H1 (cell line): ENCODE data around the gene COPS6. TPM values are rescaled to one million over a fixed set of nuclear protein-coding genes. Genes with fewer than 3 reads are reported as not detected.
A peak's percentile ranks its signal among the peaks of the same experiment; 100 is the strongest.

Experiments
- CTCF ChIA-PET: fragments of 300-600 bp; sonication (Branson Sonifier 250); formaldehyde crosslinking; loops from one replicate; lab custom pipeline; 2021; ENCODE audit not compliant: partially characterized antibody; lab: Charles Lee
- POLR2A ChIA-PET: fragments of 300-600 bp; sonication (Branson Sonifier 250); formaldehyde crosslinking; loops from one replicate; lab custom pipeline; 2021; ENCODE audit warnings: inconsistent platforms; ENCODE audit not compliant: partially characterized antibody; lab: Charles Lee
- DNase-seq, 2 experiments: peaks; one replicate each; pipeline versions ENCODE4 v3.0.0 to v3.0.0-alpha.2; 2010 to 2022; ENCODE audit warnings: low spot score in 2 of 2, low read depth in 1 of 2, mixed read lengths in 1 of 2
- FAIRE-seq: peaks from 2 replicates; lab custom pipeline; 2011; peaks lifted over from hg19 to GRCh38; lab: Jason Lieb, UNC
- H2AFZ ChIP-seq: 2 replicates; pipeline ENCODE4 v1.8.1; 2012; ENCODE audit warnings: low read length, inconsistent platforms
- H2AK5ac ChIP-seq: 2 replicates; pipeline ENCODE4 v1.6.1; 2013; ENCODE audit warnings: low read depth, low read length
- H2BK120ac ChIP-seq: replicated peaks from 2 replicates; pipeline ENCODE3; 2013; ENCODE audit warnings: low read depth, low read length, inconsistent platforms
- H2BK12ac ChIP-seq: 2 replicates; pipeline ENCODE4 v1.6.1; 2013; ENCODE audit warnings: low read depth, low read length
- H2BK15ac ChIP-seq: 2 replicates; pipeline ENCODE4 v1.6.1; 2013; ENCODE audit warnings: low read length
- H2BK20ac ChIP-seq: 2 replicates; pipeline ENCODE4 v1.6.1; 2013; ENCODE audit warnings: low read length
- H2BK5ac ChIP-seq: 2 replicates; pipeline ENCODE4 v1.6.1; 2013; ENCODE audit warnings: low read depth, low read length
- H3K14ac ChIP-seq: 2 replicates; pipeline ENCODE4 v1.6.1; 2013; ENCODE audit warnings: inconsistent platforms; ENCODE audit not compliant: insufficient read length
- H3K18ac ChIP-seq: 2 replicates; pipeline ENCODE4 v1.6.1; 2013; ENCODE audit warnings: low read length; ENCODE audit errors: extremely low read depth
- H3K23ac ChIP-seq: 2 replicates; pipeline ENCODE4 v1.6.1; 2013; ENCODE audit warnings: inconsistent platforms; ENCODE audit not compliant: insufficient read length
- H3K23me2 ChIP-seq: 2 replicates; pipeline ENCODE4 v1.6.1; 2013; ENCODE audit warnings: low read depth, low read length
- H3K27ac ChIP-seq: 2 replicates; pipeline ENCODE4 v1.6.1; 2011; ENCODE audit warnings: low read depth, low read length, inconsistent platforms
- H3K27me3 ChIP-seq, 4 experiments: replicated peaks in 1 of 4; 1 replicate in 1 of 4; 2 replicates in 3 of 4; pipeline versions ENCODE4 v1.6.1 to v1.8.1; 2011 to 2013; ENCODE audit warnings: low read length in 3 of 4, mild to moderate bottlenecking in 3 of 4, inconsistent platforms in 2 of 4, mixed read lengths in 2 of 4, moderate library complexity in 1 of 4; ENCODE audit not compliant: control insufficient read depth in 3 of 4, insufficient read depth in 3 of 4; ENCODE audit errors: extremely low read depth in 1 of 4
- H3K36me3 ChIP-seq, 4 experiments: 2 replicates each; pipeline versions ENCODE4 v1.6.1 to v1.8.1; 2011 to 2013; ENCODE audit warnings: mild to moderate bottlenecking in 4 of 4, low read length in 3 of 4, moderate library complexity in 2 of 4, control low read depth in 1 of 4, inconsistent platforms in 1 of 4; ENCODE audit not compliant: insufficient read depth in 4 of 4, control insufficient read depth in 2 of 4
- H3K4ac ChIP-seq: replicated peaks from 2 replicates; pipeline ENCODE3; 2013; ENCODE audit warnings: low read length, low read depth, mixed read lengths, inconsistent platforms; ENCODE audit not compliant: insufficient read length
- H3K4me1 ChIP-seq, 4 experiments: replicated peaks in 1 of 4; 1 replicate in 1 of 4; 2 replicates in 3 of 4; pipeline versions ENCODE4 v1.6.1 to v1.8.1; 2011 to 2013; ENCODE audit warnings: low read length in 3 of 4, inconsistent platforms in 2 of 4, mixed read lengths in 1 of 4; ENCODE audit not compliant: insufficient read depth in 4 of 4, control insufficient read depth in 3 of 4
- H3K4me2 ChIP-seq, 2 experiments: 2 replicates each; pipeline versions ENCODE4 v1.6.1 to v1.8.1; 2011 to 2013; ENCODE audit warnings: low read depth in 2 of 2, low read length in 2 of 2, control low read depth in 1 of 2, inconsistent platforms in 1 of 2, mild to moderate bottlenecking in 1 of 2; ENCODE audit not compliant: insufficient read depth in 1 of 2
- H3K4me3 ChIP-seq, 4 experiments: fragments of 200-600, 300-600 bp in 1 of 4; sonication (generic), shearing (Covaris generic), sonication (Bioruptor Twin) in 1 of 4; 2 replicates each; pipeline versions ENCODE4 v1.5.1 to v1.8.1; 2011 to 2016; ENCODE audit warnings: low read length in 4 of 4, low read depth in 3 of 4, control low read depth in 2 of 4, inconsistent platforms in 2 of 4, mild to moderate bottlenecking in 2 of 4, mixed read lengths in 1 of 4, moderate library complexity in 1 of 4; ENCODE audit not compliant: insufficient read depth in 2 of 4; ENCODE audit errors: extremely low read depth in 1 of 4
- H3K56ac ChIP-seq: replicated peaks from 2 replicates; pipeline ENCODE3; 2013; ENCODE audit warnings: low read depth, mild to moderate bottlenecking, mixed read lengths, low read length, inconsistent platforms; ENCODE audit not compliant: insufficient read length
- H3K79me1 ChIP-seq: 2 replicates; pipeline ENCODE4 v1.6.1; 2013; ENCODE audit warnings: low read depth, low read length, control low read depth
- H3K79me2 ChIP-seq, 2 experiments: 2 replicates each; pipeline versions ENCODE4 v1.6.1 to v1.8.1; 2012 to 2013; ENCODE audit warnings: low read length in 2 of 2, mild to moderate bottlenecking in 2 of 2, inconsistent platforms in 1 of 2; ENCODE audit not compliant: insufficient read depth in 2 of 2, control insufficient read depth in 1 of 2
- H3K9ac ChIP-seq, 4 experiments: replicated peaks in 1 of 4; 1 replicate in 1 of 4; 2 replicates in 3 of 4; pipeline versions ENCODE4 v1.6.1 to v1.8.1; 2011 to 2013; ENCODE audit warnings: low read depth in 3 of 4, low read length in 3 of 4, control low read depth in 2 of 4, mild to moderate bottlenecking in 2 of 4, moderate library complexity in 2 of 4, inconsistent platforms in 1 of 4; ENCODE audit errors: extremely low read depth in 1 of 4
- H3K9me3 ChIP-seq, 2 experiments: 2 replicates each; pipeline versions ENCODE4 v1.6.1 to v1.8.1; 2012 to 2013; ENCODE audit warnings: mild to moderate bottlenecking in 2 of 2, moderate library complexity in 2 of 2, control low read depth in 1 of 2, inconsistent platforms in 1 of 2, low read depth in 1 of 2, low read length in 1 of 2, mixed read lengths in 1 of 2; ENCODE audit not compliant: insufficient read depth in 2 of 2
- H4K20me1 ChIP-seq, 2 experiments: replicated peaks in 1 of 2; 2 replicates each; pipeline versions ENCODE3 to v1.8.1; 2011 to 2013; ENCODE audit warnings: inconsistent platforms in 2 of 2, low read length in 2 of 2, mild to moderate bottlenecking in 1 of 2; ENCODE audit not compliant: insufficient read depth in 2 of 2, control insufficient read depth in 1 of 2
- H4K5ac ChIP-seq: 2 replicates; pipeline ENCODE4 v1.6.1; 2013; ENCODE audit warnings: low read length, low read depth, mixed read lengths, inconsistent platforms; ENCODE audit not compliant: insufficient read length
- H4K8ac ChIP-seq: 2 replicates; pipeline ENCODE4 v1.8.0; 2013; ENCODE audit warnings: mild to moderate bottlenecking, moderate library complexity, low read length, inconsistent platforms; ENCODE audit not compliant: insufficient read depth; ENCODE audit errors: extremely low read depth
- H4K91ac ChIP-seq: replicated peaks from 2 replicates; pipeline ENCODE3; 2013; ENCODE audit warnings: low read length, mixed read lengths, inconsistent platforms; ENCODE audit not compliant: insufficient read length
- BCL11A ChIP-seq, 2 experiments: IDR thresholded peaks; one replicate each; pipeline ENCODE4 v1.6.1; 2011; ENCODE audit warnings: low read depth in 2 of 2, low read length in 2 of 2, mild to moderate bottlenecking in 2 of 2
- BRCA1 ChIP-seq: IDR thresholded peaks from 2 replicates; pipeline ENCODE4 v1.6.1; 2012; ENCODE audit warnings: low read depth, low read length, improper control_type of control experiment
- CBX8 ChIP-seq: fragments of 300-800, 300-1000 bp; sonication (generic); IDR thresholded peaks from 2 replicates; pipeline ENCODE4 v1.7.1; 2016; ENCODE audit warnings: low read depth, low read length, borderline replicate concordance
- CREB1 ChIP-seq: IDR thresholded peaks from 2 replicates; pipeline ENCODE4 v1.6.1; 2012; ENCODE audit warnings: inconsistent platforms
- CTBP2 ChIP-seq: IDR thresholded peaks from 2 replicates; pipeline ENCODE4 v1.7.0; 2011; ENCODE audit warnings: borderline replicate concordance, mild to moderate bottlenecking, moderate library complexity, mixed read lengths, low read length; ENCODE audit not compliant: insufficient read depth, insufficient read length
- EZH2 ChIP-seq: fragments of 200-600 bp; sonication (generic); IDR thresholded peaks from 2 replicates; pipeline ENCODE4 v1.7.1; 2012; ENCODE audit warnings: low read depth, mild to moderate bottlenecking, moderate library complexity, low read length, inconsistent platforms; ENCODE audit not compliant: severe bottlenecking
- GABPA ChIP-seq: IDR thresholded peaks from 2 replicates; pipeline ENCODE4 v1.6.1; 2011; ENCODE audit warnings: mild to moderate bottlenecking, low read length, moderate library complexity, borderline replicate concordance; ENCODE audit not compliant: insufficient read depth
- POLR2AphosphoS5 ChIP-seq: IDR thresholded peaks from 2 replicates; pipeline ENCODE4 v1.6.1; 2011; ENCODE audit warnings: low read depth, low read length
- RBBP5 ChIP-seq: IDR thresholded peaks from 2 replicates; pipeline ENCODE4 v1.7.1; 2012; ENCODE audit warnings: low read depth, mild to moderate bottlenecking, inconsistent platforms, low read length, moderate library complexity, borderline replicate concordance
- SAP30 ChIP-seq: fragments of 300-600 bp; sonication (generic); IDR thresholded peaks from 2 replicates; pipeline ENCODE4 v1.7.1; 2012; ENCODE audit warnings: low read length, moderate library complexity, mild to moderate bottlenecking, inconsistent platforms; ENCODE audit not compliant: insufficient read depth, insufficient replicate concordance
- SP2 ChIP-seq: IDR thresholded peaks from 2 replicates; pipeline ENCODE4 v1.6.1; 2012; ENCODE audit warnings: mild to moderate bottlenecking, low read length, inconsistent platforms
- SRF ChIP-seq: IDR thresholded peaks from 2 replicates; pipeline ENCODE4 v1.6.1; 2011; ENCODE audit warnings: mild to moderate bottlenecking, low read depth, low read length, moderate library complexity
- TBP ChIP-seq: IDR thresholded peaks from 2 replicates; pipeline ENCODE4 v1.6.1; 2011; ENCODE audit warnings: low read depth, low read length, improper control_type of control experiment
- WGBS, 2 experiments: shearing (Covaris generic) in 1 of 2; methylation state at CpG; one replicate each; pipeline versions ENCODE4 v1.1.6 to v1.1.7; 2013 to 2015; ENCODE audit warnings: low lambda C conversion rate in 2 of 2, mixed read lengths in 2 of 2, inconsistent platforms in 1 of 2, low coverage in 1 of 2, missing lambda C conversion rate in 1 of 2; ENCODE audit not compliant: insufficient replicate concordance in 2 of 2, insufficient coverage in 1 of 2, insufficient read length in 1 of 2; ENCODE audit errors: extremely low coverage in 1 of 2, missing lambda C conversion rate in 1 of 2; 5-methylcytosine and 5-hydroxymethylcytosine counted together
- polyA plus RNA-seq, 7 experiments: library from polyadenylated mRNA; depleted of rRNA in 3 of 7; stranded (reverse) in 5 of 7; unstranded in 2 of 7; fragments of >200 nt in 5 of 7; fragments of 200-250 nt in 2 of 7; gene quantifications; 1 replicate in 5 of 7; 2 replicates in 1 of 7; 4 replicates in 1 of 7; pipeline versions ENCODE4 v1.2.1 to v1.2.3, GENCODE V29; 2011 to 2013; ENCODE audit warnings: missing spikeins in 2 of 7, mixed read lengths in 2 of 7
- total RNA-seq: library from RNA; stranded (reverse); fragmentation: NEBNext Ultra II Directional; extraction: Animal tissue kit (Norgen Biotek cat#: 25700); gene quantifications from 2 replicates; pipeline ENCODE4 v1.2.1, GENCODE V29; 2021

The COPS6 gene
- total and polyA plus RNA-seq, 2 of the 8 experiments (the other 6 are each of a cell fraction or from before 2014, with no cell fraction given), result 127 to 225 TPM

- Histone ChIP-seq H3K23me2 (peaks cover 6% of the 10 kb centered on the region; the same call in 1 of the 2 replicates), H3K56ac (no peak overlapping the region), H3K27me3 (no peaks in the 10 kb centered on the region), H3K9ac (peak overlapping the region in 2 of 4 experiments; percentile 56 to 63; a peak in 3 of 7 replicates), H3K9me3 (no peaks in the 10 kb centered on the region), H2BK12ac (peak overlapping the region; percentile 85; the same call in 1 of the 2 replicates), H2AFZ (no peak overlapping the region), H4K8ac (no peak overlapping the region), H2BK5ac (no peak overlapping the region), H4K91ac (no peak overlapping the region), H3K36me3 (peaks cover 12 to 21% (median 17%) of the 10 kb centered on the region in 4 experiments; a peak in 7 of 8 replicates), H4K20me1 (peaks cover 1 to 3% of the 10 kb centered on the region in 2 experiments), H2BK120ac (peak overlapping the region; percentile 13), H2AK5ac (no peak overlapping the region), H3K79me1 (peaks cover 4% of the 10 kb centered on the region; the same call in 1 of the 2 replicates), H3K4ac (no peak overlapping the region), H4K5ac (no peak overlapping the region), H2BK20ac (no peak overlapping the region), H3K27ac (peak overlapping the region; percentile 81), H3K4me1 (peaks cover 0 to 9% (median 4%) of the 10 kb centered on the region in 4 experiments; a peak in 3 of 7 replicates), H3K4me3 (peak overlapping the region in 1 of 4 experiments; percentile 100; a peak in 2 of 8 replicates), H3K18ac (peak overlapping the region; percentile 89), H3K79me2 (peaks cover 28 to 36% of the 10 kb centered on the region in 2 experiments), H2BK15ac (0 out of 2 replicates have a peak overlapping the region, but pooled peaks have one; percentile 61), H3K4me2 (peak overlapping the region; percentile 34 to 65), H3K14ac (no peak overlapping the region), H3K23ac (no peak overlapping the region)
- WGBS, 2 experiments, result 67% methylated on average over 4 of the region's 4 CpGs; no CpG with 5 or more reads in 1 of the 2 experiments
- ChIA-PET POLR2A (interaction anchor here (0.6 to 19.5 kb wide), 17 partner anchors 11 to 262 kb away, joined by 3 to 722 read pairs (median 3); partner anchors contain the start of genes AP4M1, MBLAC1 and MCM7), CTCF (interaction anchor here (0.6 to 1.2 kb wide), 9 partner anchors 8 to 680 kb away, joined by 3 to 8 read pairs (median 4); partner anchors contain the start of genes AP4M1, GJC3 and MCM7)
- no peak for FAIRE-seq
- no peak for DNase-seq
- TF ChIP-seq CREB1 (no peak), BCL11A (IDR thresholded peaks at IDR 0.05; ENCODE audit: low read depth in 2 of 2, low read length in 2 of 2) (no peak), SRF (no peak), EZH2 (no peak), CBX8 (no peak), POLR2AphosphoS5 (no peak), SAP30 (no peak), RBBP5 (no peak), BRCA1 (no peak), GABPA (no peak), SP2 (no peak), CTBP2 (no peak), TBP (no peak)
These were observed 5.8 kb upstream of the COPS6 start for GRCh38 chr7:100082978-100083377.
